GM12873 (cell line): ENCODE data around the gene COL23A1.

ENCODE experiments used
- TF ChIP-seq, protein P1 (sequence below): IDR thresholded peaks from 2 replicates; pipeline ENCODE4 v1.5.1; 2012; ENCODE audit warnings: low read depth, mild to moderate bottlenecking, moderate library complexity, low read length, control low read depth; ENCODE audit not compliant: insufficient read depth; ENCODE audit errors: missing control alignments

COL23A1 gene

DNA sequence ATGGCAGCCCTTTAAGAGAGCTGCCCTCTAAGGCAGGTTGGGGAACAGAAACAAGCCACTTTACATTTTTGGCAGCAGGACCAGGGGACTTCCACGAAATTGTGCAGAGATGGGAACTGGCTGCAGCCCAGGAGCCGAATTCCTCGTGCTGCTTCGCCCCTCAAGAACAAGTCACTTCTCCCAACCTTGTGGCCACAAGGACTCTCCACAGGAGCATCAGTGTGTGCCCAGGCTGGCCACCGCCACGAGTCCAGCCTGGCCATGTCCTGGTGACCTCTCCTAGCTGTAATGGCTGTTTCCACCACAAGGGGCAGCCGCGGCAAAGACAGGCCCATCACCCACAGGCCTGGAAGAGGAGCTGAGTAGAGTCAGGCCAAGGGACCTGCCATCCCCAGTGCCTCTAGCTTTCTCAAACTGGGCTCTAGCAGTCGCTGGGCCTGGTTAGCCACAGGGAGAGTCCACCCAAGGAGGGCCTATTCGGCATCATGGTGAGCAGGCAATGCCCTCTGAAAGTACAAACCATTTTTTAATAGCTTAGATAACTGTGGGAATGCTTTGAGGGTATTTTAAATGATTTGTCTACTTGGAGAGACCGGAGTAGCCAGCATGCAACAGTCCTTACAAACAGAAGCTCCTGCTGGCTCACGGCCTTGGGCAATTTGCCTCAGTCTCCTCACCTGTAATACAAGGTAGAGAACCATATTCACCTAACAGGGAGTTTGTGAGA, 129.0 kb downstream of the COL23A1 start:
- TF ChIP-seq, protein P1, sequence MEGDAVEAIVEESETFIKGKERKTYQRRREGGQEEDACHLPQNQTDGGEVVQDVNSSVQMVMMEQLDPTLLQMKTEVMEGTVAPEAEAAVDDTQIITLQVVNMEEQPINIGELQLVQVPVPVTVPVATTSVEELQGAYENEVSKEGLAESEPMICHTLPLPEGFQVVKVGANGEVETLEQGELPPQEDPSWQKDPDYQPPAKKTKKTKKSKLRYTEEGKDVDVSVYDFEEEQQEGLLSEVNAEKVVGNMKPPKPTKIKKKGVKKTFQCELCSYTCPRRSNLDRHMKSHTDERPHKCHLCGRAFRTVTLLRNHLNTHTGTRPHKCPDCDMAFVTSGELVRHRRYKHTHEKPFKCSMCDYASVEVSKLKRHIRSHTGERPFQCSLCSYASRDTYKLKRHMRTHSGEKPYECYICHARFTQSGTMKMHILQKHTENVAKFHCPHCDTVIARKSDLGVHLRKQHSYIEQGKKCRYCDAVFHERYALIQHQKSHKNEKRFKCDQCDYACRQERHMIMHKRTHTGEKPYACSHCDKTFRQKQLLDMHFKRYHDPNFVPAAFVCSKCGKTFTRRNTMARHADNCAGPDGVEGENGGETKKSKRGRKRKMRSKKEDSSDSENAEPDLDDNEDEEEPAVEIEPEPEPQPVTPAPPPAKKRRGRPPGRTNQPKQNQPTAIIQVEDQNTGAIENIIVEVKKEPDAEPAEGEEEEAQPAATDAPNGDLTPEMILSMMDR: peak; percentile 87

DNA sequence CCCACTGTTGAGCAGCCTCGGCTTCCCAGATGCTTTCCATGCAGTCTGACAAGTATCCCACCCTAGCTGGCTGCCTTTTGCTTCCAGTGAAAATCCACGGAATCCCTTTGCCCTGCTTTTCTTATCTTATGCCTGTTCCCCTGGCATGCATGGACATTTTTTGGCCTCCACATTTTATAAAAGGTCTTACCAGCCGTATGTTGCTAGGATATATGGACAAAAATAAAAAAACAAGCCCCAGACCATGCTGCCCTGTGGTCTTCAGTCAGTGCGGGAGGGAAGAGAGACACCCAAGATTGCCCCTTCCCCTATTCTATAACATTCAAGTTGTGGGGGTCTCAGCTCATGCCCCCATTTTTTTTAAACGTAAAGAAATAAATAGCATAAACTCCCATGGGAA, 129.6 kb downstream of the COL23A1 start:
- TF ChIP-seq, protein P1: no peak

DNA sequence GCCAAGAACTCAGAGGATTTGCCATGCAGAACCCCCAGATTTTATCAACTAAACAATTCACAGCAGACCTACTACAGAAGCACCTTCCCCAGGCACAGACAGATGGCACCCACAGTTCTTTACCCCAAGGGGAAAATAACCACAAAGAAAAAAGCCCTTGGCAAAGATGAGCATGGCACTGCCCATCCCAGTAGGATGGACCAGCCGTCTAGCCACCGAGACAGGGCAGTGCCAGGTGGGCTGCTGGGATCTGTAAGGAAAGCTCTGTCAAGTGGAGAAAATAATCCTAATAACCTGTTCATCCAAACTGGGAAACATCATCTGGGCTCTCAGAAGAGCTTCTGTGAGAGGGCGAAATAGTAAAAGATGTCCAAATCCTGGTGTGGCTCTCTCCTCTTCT, 130.0 kb downstream of the COL23A1 start:
- TF ChIP-seq, protein P1: no peak

DNA sequence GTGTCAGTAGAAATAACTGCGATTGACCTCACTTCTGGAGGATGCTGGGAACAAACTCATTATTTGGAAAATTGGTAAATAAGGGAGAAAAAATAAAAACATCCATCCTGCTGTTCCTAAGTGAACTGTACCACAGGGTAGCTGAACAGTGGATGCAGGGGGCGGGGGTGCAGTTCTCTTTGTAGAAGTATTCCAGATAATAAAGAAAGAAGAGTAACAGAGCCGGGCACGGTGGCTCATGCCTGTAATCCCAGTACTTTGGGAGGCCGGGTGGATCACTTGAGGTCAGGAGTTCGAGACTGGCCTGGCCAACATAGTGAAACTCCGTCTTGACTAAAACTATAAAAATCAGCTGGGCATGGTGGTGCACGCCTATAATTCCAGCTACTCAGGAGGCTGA, 132.1 kb downstream of the COL23A1 start:
- TF ChIP-seq, protein P1: no peak

DNA sequence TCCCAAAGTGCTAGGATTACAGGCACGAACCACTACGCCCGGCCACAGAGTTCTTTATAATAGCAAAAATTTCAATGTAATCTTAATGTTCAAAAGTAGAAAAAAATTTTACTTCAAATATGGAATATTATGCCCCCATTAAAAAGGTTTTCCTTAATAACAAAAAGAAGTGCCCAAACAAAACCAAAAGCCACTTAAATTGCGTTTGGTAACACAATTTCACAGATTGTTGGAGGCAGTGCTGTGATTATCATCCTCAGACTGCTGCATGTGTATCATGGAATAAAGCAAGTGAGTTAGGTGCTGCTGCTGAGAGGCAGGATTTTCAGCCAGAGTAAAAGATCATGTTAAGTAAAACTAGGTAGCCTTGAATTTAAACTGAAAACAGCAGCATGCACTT, 132.7 kb downstream of the COL23A1 start:
- TF ChIP-seq, protein P1: no peak

GRCh38 chr5:178455480-178455835, 134.7 kb downstream of the COL23A1 start:
- TF ChIP-seq, protein P1: no peak

GRCh38 chr5:178454821-178455479, 135.2 kb downstream of the COL23A1 start:
- TF ChIP-seq, protein P1: no peak
